Stimulated activated CD8-positive, alpha-beta memory T cell treated with anti-CD3 and anti-CD28 coated beads, Interleukin-7, amount 100 ng/mL, for 48 hours (primary cell): Measurements from ENCODE around the gene TUBA4B.
"Not testable (repeated sequence)": the region's sequence is repeated elsewhere in the genome, so short reads cannot be mapped to it uniquely, and the experiment has no call there.

ENCODE experiments used
- DNase-seq, 2 donors: peaks; one replicate each; pipeline ENCODE4 v3.0.0-alpha.2; 2020; ENCODE audit warnings: low read depth in 1 of 2; ENCODE audit errors: extremely low read depth in 1 of 2

TUBA4B gene

GRCh38 chr2:219247678-219248642 is 5.1 kb upstream of the TUBA4B start:
- peak; percentile 43 to 68 for DNase-seq

GRCh38 chr2:219248845-219249202 is 4.2 kb upstream of the TUBA4B start:
- no peak for DNase-seq

GRCh38 chr2:219249203-219249980 is 3.7 kb upstream of the TUBA4B start:
- DNase-seq, result peak in 1 of 2 donors; percentile 18

GRCh38 chr2:219250049-219250781 is 2.8 kb upstream of the TUBA4B start:
- DNase-seq, result no peak

- no peak for DNase-seq
Observed at GRCh38 chr2:219251656-219252055, 1.4 kb upstream of the TUBA4B start.

- DNase-seq, result no peak
Observed at GRCh38 chr2:219252084-219252483, 959 bp upstream of the TUBA4B start.

GRCh38 chr2:219252570-219252899 is 508 bp upstream of the TUBA4B start:
- DNase-seq, result no peak

GRCh38 chr2:219253753-219254589 is 928 bp downstream of the TUBA4B start, which contains the start of gene TUBA4A:
TSS of gene TUBA4A (minus strand) at chr2:219253918. CDS start at chr2:219253858, 60 bp downstream.
- peak; percentile 79 for DNase-seq

- no peak for DNase-seq
Observed at GRCh38 chr2:219254590-219255201, 1.7 kb downstream of the TUBA4B start.

GRCh38 chr2:219258942-219259341 is 5.9 kb downstream of the TUBA4B start:
- DNase-seq, result not testable (repeated sequence)

GRCh38 chr2:219261024-219261855 is 8.2 kb downstream of the TUBA4B start:
- DNase-seq, result no peak

- DNase-seq, result no peak
Observed at GRCh38 chr2:219266232-219266631, 13.2 kb downstream of the TUBA4B start.

- no peak for DNase-seq
Observed at GRCh38 chr2:219266886-219267285, 13.8 kb downstream of the TUBA4B start.

GRCh38 chr2:219268294-219268693 is 15.3 kb downstream of the TUBA4B start:
- DNase-seq, result no peak

- DNase-seq, result no peak
Observed at GRCh38 chr2:219269362-219270054, 16.5 kb downstream of the TUBA4B start.

- no peak for DNase-seq
Observed at GRCh38 chr2:219270055-219270372, 17.0 kb downstream of the TUBA4B start.

- no peak for DNase-seq
Observed at GRCh38 chr2:219271021-219271420, 18.0 kb downstream of the TUBA4B start.

GRCh38 chr2:219272356-219272755 is 19.3 kb downstream of the TUBA4B start:
- no peak for DNase-seq

- no peak for DNase-seq
Observed at GRCh38 chr2:219272995-219273394, 20.0 kb downstream of the TUBA4B start.
